HEK293T (cell line): ENCODE data around the gene TMEM11.

ENCODE experiments used
- CTCF ChIA-PET: fragments of 350-600 bp; formaldehyde crosslinking; extraction: SDS; loops from one replicate; lab custom pipeline; 2021; ENCODE audit warnings: antibody characterized with exemption, inconsistent platforms; lab: Yijun Ruan, JAX
- POLR2A ChIA-PET: fragments of 350-600 bp; formaldehyde crosslinking; extraction: SDS; loops from one replicate; lab custom pipeline; 2020; ENCODE audit warnings: antibody characterized with exemption, inconsistent platforms; lab: Yijun Ruan, JAX
- DNase-seq: peaks from one replicate; pipeline ENCODE4 v3.0.0; 2012; ENCODE audit warnings: mixed read lengths; ENCODE audit errors: extremely low spot score
- ARNT ChIP-seq: fragments of 450-650 bp; IDR thresholded peaks from 2 replicates; pipeline ENCODE4 v1.6.1; 2017; ENCODE audit warnings: mild to moderate bottlenecking
- BHLHE40 ChIP-seq: fragments of 450-650 bp; IDR thresholded peaks from 2 replicates; pipeline ENCODE4 v1.6.1; 2016; ENCODE audit warnings: mild to moderate bottlenecking, moderate library complexity, borderline replicate concordance
- CTBP1 ChIP-seq: fragments of 450-650 bp; IDR thresholded peaks from 2 replicates; pipeline ENCODE4 v1.6.1; 2016; ENCODE audit warnings: borderline replicate concordance
- ELF4 ChIP-seq: fragments of 450-650 bp; IDR thresholded peaks from 2 replicates; pipeline ENCODE4 v1.6.1; 2017; ENCODE audit warnings: antibody characterized with exemption
- FOXA1 ChIP-seq: fragments of 450-650 bp; IDR thresholded peaks from 2 replicates; pipeline ENCODE4 v1.6.1; 2016; ENCODE audit warnings: mild to moderate bottlenecking
- FOXK2 ChIP-seq: fragments of 450-650 bp; IDR thresholded peaks from 2 replicates; pipeline ENCODE4 v1.6.1; 2016; ENCODE audit warnings: mild to moderate bottlenecking
- FOXM1 ChIP-seq: fragments of 450-650 bp; IDR thresholded peaks from 2 replicates; pipeline ENCODE4 v1.6.1; 2017; ENCODE audit warnings: mild to moderate bottlenecking, borderline replicate concordance
- HDGF ChIP-seq: fragments of 450-650 bp; IDR thresholded peaks from 2 replicates; pipeline ENCODE4 v1.6.1; 2017; ENCODE audit warnings: antibody characterized with exemption, borderline replicate concordance
- L3MBTL2 ChIP-seq: fragments of 450-650 bp; conservative IDR thresholded peaks from 2 replicates; pipeline ENCODE4 v1.6.1; 2016; ENCODE audit warnings: mild to moderate bottlenecking
- LEF1 ChIP-seq: fragments of 450-650 bp; IDR thresholded peaks from 2 replicates; pipeline ENCODE4 v1.6.1; 2017; ENCODE audit warnings: mild to moderate bottlenecking, borderline replicate concordance
- NFRKB ChIP-seq: fragments of 450-650 bp; IDR thresholded peaks from 2 replicates; pipeline ENCODE4 v1.6.1; 2016; ENCODE audit warnings: mild to moderate bottlenecking, moderate library complexity
- PKNOX1 ChIP-seq: fragments of 450-650 bp; IDR thresholded peaks from 2 replicates; pipeline ENCODE4 v1.6.1; 2016
- SP1 ChIP-seq: fragments of 450-650 bp; IDR thresholded peaks from 2 replicates; pipeline ENCODE4 v1.6.1; 2017
- SUZ12 ChIP-seq: fragments of 450-650 bp; IDR thresholded peaks from 2 replicates; pipeline ENCODE4 v1.6.1; 2016; ENCODE audit warnings: mild to moderate bottlenecking
- TARDBP ChIP-seq: fragments of 450-650 bp; IDR thresholded peaks from 2 replicates; pipeline ENCODE4 v1.6.1; 2016
- ZNF384 ChIP-seq: fragments of 450-650 bp; IDR thresholded peaks from 2 replicates; pipeline ENCODE4 v1.6.1; 2016

TMEM11 gene

DNA sequence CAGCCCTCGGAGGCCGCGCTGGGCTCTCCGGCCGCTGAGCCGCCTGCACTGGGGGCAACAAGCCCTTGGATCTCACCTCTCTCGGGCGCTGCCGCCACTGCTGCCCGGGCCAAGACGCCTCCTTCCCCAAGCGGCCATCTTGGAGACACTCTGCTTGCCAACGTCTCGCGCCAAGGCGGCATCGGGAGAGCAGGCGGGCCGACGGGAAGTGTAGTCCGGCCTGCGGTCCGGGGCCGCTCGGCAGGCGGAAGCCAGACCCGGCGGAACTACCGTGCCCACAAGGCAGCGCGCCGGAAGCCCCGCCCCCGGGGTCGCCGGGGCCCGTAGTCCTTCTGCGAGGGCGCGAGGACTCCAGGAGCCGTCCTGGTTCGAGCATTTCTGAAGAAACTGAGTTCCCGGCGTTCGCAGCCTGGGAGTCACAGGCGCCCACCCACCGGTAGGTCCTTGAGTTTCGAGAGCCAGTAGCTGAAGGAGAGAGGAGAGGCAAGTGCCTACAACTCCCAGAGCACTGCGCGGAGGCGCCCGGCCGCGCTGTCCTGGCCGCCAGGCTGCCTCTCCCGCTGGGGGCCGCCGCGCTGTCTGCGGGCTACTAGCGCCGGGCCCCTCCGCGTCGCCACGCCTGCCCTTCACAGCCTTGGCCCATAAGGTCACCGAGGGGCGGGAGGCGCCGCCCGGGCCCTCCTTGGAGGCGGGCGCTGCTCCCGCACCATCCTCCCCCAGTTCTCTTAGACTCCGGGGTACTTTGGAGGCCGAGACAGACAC lies at the start of gene TMEM11:
Gene TMEM11 (minus strand): TSS at position 147 of the 762 bp plus-strand sequence. CDS start 9 bp downstream, at position 138.
- DNase-seq: peak; percentile 97
- TF ChIP-seq CTBP1 (no peak), ARNT (no peak), TARDBP (no peak), SUZ12 (peak; percentile 96), ZNF384 (no peak), LEF1 (no peak; the same call in 1 of the 2 replicates), FOXK2 (no peak), PKNOX1 (no peak), L3MBTL2 (peak; percentile 72), NFRKB (peak; percentile 79), FOXA1 (no peak), SP1 (no peak), BHLHE40 (no peak), FOXM1 (no peak), ELF4 (peak; percentile 97), HDGF (peak; percentile 1; the same call in 1 of the 2 replicates)
- CTCF ChIA-PET: interaction anchor here (1.0 to 1.9 kb wide), 2 partner anchors 14 to 26 kb away, joined by 3 to 5 read pairs; no protein-coding TSS in a partner anchor
- POLR2A ChIA-PET: interaction anchor here (0.6 to 3.1 kb wide), 7 partner anchors 13 to 171 kb away, joined by 3 to 13 read pairs (median 4); partner anchors contain the start of genes DHRS7B and USP22

GRCh38 chr17:21263376-21263775 lies 49.4 kb upstream of the TMEM11 start:
- CTCF ChIA-PET: interaction anchor here (0.7 kb wide), 1 partner anchor 189 kb away, joined by 3 read pairs; no protein-coding TSS in a partner anchor
- TF ChIP-seq ZNF384: no peak
- TF ChIP-seq BHLHE40: no peak
- no peak for TF ChIP-seq SUZ12
- no peak for TF ChIP-seq PKNOX1
- TF ChIP-seq FOXM1: no peak
- no peak for TF ChIP-seq TARDBP
- no peak for TF ChIP-seq FOXK2
- no peak for TF ChIP-seq CTBP1
- no peak for TF ChIP-seq HDGF
- TF ChIP-seq L3MBTL2: no peak
- no peak for TF ChIP-seq ELF4
- no peak for TF ChIP-seq LEF1
- no peak for TF ChIP-seq SP1
- no peak for TF ChIP-seq ARNT
- no peak for TF ChIP-seq FOXA1
- TF ChIP-seq NFRKB: no peak
- DNase-seq: no peak
- POLR2A ChIA-PET: interaction anchor here (2.2 kb wide), 1 partner anchor 13 kb away, joined by 7 read pairs; no protein-coding TSS in a partner anchor

DNA sequence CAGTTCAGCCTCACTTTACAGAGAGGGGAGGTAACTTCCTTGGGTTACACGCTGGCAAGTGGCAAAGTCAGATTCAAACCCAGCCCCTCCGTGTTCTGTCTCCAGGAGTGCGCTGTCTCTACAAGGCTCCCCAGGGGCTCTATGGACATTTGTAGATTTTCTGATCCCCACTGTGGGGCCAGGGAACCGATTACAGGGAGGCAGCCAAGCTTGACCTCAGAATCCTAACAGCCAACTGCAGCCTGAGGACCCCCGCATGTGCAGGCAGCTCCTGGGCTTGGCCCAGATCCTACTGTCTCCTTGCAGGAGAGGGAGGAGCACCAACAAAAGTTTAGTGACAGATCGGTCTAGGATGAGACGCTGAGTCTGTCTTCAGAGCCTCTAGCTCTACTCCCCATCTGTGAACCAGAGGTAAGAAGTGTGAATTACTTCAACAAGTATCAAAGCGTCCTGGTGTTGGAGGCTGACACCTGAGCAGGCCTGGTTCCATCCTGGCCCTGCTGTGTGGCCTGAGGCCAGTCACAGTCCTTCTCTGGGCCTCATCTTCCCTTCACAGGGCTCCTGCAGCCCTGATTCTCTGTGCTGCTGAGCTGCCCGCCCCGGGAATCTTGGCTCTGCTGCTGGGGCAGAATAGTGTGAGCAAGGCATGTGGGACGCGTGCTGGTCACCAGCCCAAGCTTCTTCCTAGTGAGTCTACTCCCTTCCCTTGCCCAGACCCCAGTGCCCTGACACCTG lies 48.5 kb upstream of the TMEM11 start:
- TF ChIP-seq FOXK2 (no peak), CTBP1 (no peak), NFRKB (no peak), PKNOX1 (no peak), FOXA1 (no peak), SP1 (no peak), HDGF (no peak), TARDBP (no peak), ZNF384 (no peak), FOXM1 (no peak), ELF4 (no peak), SUZ12 (no peak), LEF1 (no peak), BHLHE40 (no peak), L3MBTL2 (no peak), ARNT (no peak)
- POLR2A ChIA-PET: interaction anchor here (2.2 kb wide), 1 partner anchor 14 kb away, joined by 7 read pairs; no protein-coding TSS in a partner anchor
- CTCF ChIA-PET: interaction anchor here (0.7 kb wide), 1 partner anchor 190 kb away, joined by 3 read pairs; no protein-coding TSS in a partner anchor
- no peak for DNase-seq

- no peak for DNase-seq
- CTCF ChIA-PET: interaction anchor here (0.6 kb wide), 1 partner anchor 143 kb away, joined by 6 read pairs; no protein-coding TSS in a partner anchor
- TF ChIP-seq PKNOX1: no peak
- TF ChIP-seq HDGF: no peak
- no peak for TF ChIP-seq L3MBTL2
- no peak for TF ChIP-seq CTBP1
- no peak for TF ChIP-seq LEF1
- no peak for TF ChIP-seq BHLHE40
- POLR2A ChIA-PET: interaction anchor here (1.3 kb wide), 1 partner anchor 17 kb away, joined by 5 read pairs; no protein-coding TSS in a partner anchor
Measured at GRCh38 chr17:21258593-21258992, 44.6 kb upstream of the TMEM11 start.
